ENCODE results near the gene RNASE13. TPM values are rescaled to one million over a fixed set of nuclear protein-coding genes. Genes with fewer than 3 reads are reported as not detected.
A peak's percentile ranks its signal among the peaks of the same experiment; 100 is the strongest.

Gene RNASE13
- total and polyA plus RNA-seq, 2 experiments from 2014 or later: not detected

- TF ChIP-seq ZNF331 (CRISPR knock-in tag; IDR thresholded peaks at IDR 0.05; ENCODE audit: low read depth): no peak
- TF ChIP-seq NANOG (IDR thresholded peaks at IDR 0.05; ENCODE audit: borderline replicate concordance): no peak
- TF ChIP-seq POLR2AphosphoS5 (IDR thresholded peaks at IDR 0.05; ENCODE audit: low read depth): no peak
- TF ChIP-seq CTCF (conservative IDR thresholded peaks at IDR 0.05; ENCODE audit: low read depth in 2 of 2): no peak
These were observed 38.3 kb upstream of the RNASE13 start (continued) for GRCh38 chr14:21072781-21073339.

GRCh38 chr14:21072031-21072473, 37.4 kb upstream of the RNASE13 start:
- Mint-ChIP-seq H3K36me3 (ENCODE audit: low read depth) (peaks cover 45% of the 10 kb centered on the region), H3K27ac (peak overlapping the region; percentile 96), H3K9me3 (no peaks in the 10 kb centered on the region; the same call in 1 of the 3 replicates), H3K4me3 (peak overlapping the region; percentile 97), H3K4me1 (peaks cover 32% of the 10 kb centered on the region), H3K27me3 (ENCODE audit: insufficient read depth, low read depth, poor library complexity) (peaks cover 20% of the 10 kb centered on the region)
- DNase-seq (ENCODE audit: low spot score): peak; percentile 30
- Histone ChIP-seq H3K27ac (ENCODE audit: low read depth) (peak overlapping the region; percentile 92; the same call in 1 of the 2 replicates), H3K4me2 (peak overlapping the region; percentile 98), H4K20me1 (replicated peaks; ENCODE audit: insufficient read depth) (peaks cover 3% of the 10 kb centered on the region; the same call in 1 of the 2 replicates), H3F3A (replicated peaks; ENCODE audit: low read depth) (peaks cover 17% of the 10 kb centered on the region), H3K27me3 (ENCODE audit: insufficient read depth) (peaks cover 21% of the 10 kb centered on the region), H3K4me1 (ENCODE audit: insufficient read depth) (peaks cover 13% of the 10 kb centered on the region), H3K9me2 (ENCODE audit: insufficient read depth) (no peaks in the 10 kb centered on the region), H3K79me2 (replicated peaks; ENCODE audit: insufficient read depth) (peaks cover 6% of the 10 kb centered on the region), H3K4me3 (peak overlapping the region; percentile 95), H3K36me3 (ENCODE audit: insufficient read depth) (peaks cover 6% of the 10 kb centered on the region; the same call in 1 of the 2 replicates), H2AFZ (peak overlapping the region; percentile 91)
- ATAC-seq: no peak
- TF ChIP-seq POLR2AphosphoS5 (IDR thresholded peaks at IDR 0.05; ENCODE audit: low read depth) (no peak), ZNF331 (CRISPR knock-in tag; IDR thresholded peaks at IDR 0.05; ENCODE audit: low read depth) (no peak), EZH2phosphoT487 (IDR thresholded peaks at IDR 0.05; ENCODE audit: unreplicated experiment) (no peak), ETS1 (IDR thresholded peaks at IDR 0.05) (no peak), EZH2 (IDR thresholded peaks at IDR 0.05; ENCODE audit: low read depth, unreplicated experiment) (no peak), NANOG (IDR thresholded peaks at IDR 0.05; ENCODE audit: borderline replicate concordance) (no peak), STAT1 (IDR thresholded peaks at IDR 0.05; ENCODE audit: unreplicated experiment) (no peak), JUNB (IDR thresholded peaks at IDR 0.05; ENCODE audit: unreplicated experiment) (no peak), REST (IDR thresholded peaks at IDR 0.05; ENCODE audit: unreplicated experiment) (no peak), CTCF (conservative IDR thresholded peaks at IDR 0.05; ENCODE audit: low read depth in 2 of 2) (no peak)
